NCI-H446 treated with DMSO at 0.1 percent for 48 hours (cell line): ENCODE results near the gene POLR1H.
A peak's percentile ranks its signal among the peaks of the same experiment; 100 is the strongest.

Source experiments
- DNase-seq: peaks from one replicate; lab custom pipeline; 2025; lab: John Stamatoyannopoulos, UW

The POLR1H gene

GRCh38 chr6:30062471-30063178, 1.6 kb downstream of the POLR1H start:
- no peak for DNase-seq

- no peak for DNase-seq
Observed at GRCh38 chr6:30063315-30063714, 2.2 kb downstream of the POLR1H start.

GRCh38 chr6:30066082-30066481, 5.0 kb downstream of the POLR1H start:
- DNase-seq: no peak

- DNase-seq: peak; percentile 99
Observed at GRCh38 chr6:30066577-30067459, 5.8 kb downstream of the POLR1H start, which contains the start of gene PPP1R11. TSS of gene PPP1R11 (plus strand) at chr6:30067198. CDS start at chr6:30067411, 213 bp downstream.

GRCh38 chr6:30067460-30068139, 6.5 kb downstream of the POLR1H start:
- no peak for DNase-seq

- no peak for DNase-seq
Observed at GRCh38 chr6:30071081-30071818, 10.2 kb downstream of the POLR1H start.

GRCh38 chr6:30071858-30072257, 10.8 kb downstream of the POLR1H start:
- DNase-seq: no peak

GRCh38 chr6:30073489-30074235, 12.6 kb downstream of the POLR1H start:
- no peak for DNase-seq

- no peak for DNase-seq
Observed at GRCh38 chr6:30074331-30075093, 13.4 kb downstream of the POLR1H start.

GRCh38 chr6:30075094-30075789, 14.2 kb downstream of the POLR1H start, which contains the start of gene RNF39:
TSS of gene RNF39 (minus strand) at chr6:30075769. CDS start at chr6:30075585, 184 bp downstream.
- no peak for DNase-seq

GRCh38 chr6:30075790-30076732, 15.0 kb downstream of the POLR1H start:
- no peak for DNase-seq

- DNase-seq: no peak
Observed at GRCh38 chr6:30077218-30077617, 16.2 kb downstream of the POLR1H start.

- DNase-seq: no peak
Observed at GRCh38 chr6:30087876-30088275, 26.8 kb downstream of the POLR1H start.

GRCh38 chr6:30091577-30092381, 30.7 kb downstream of the POLR1H start:
- no peak for DNase-seq

- DNase-seq: no peak
Observed at GRCh38 chr6:30092852-30093543, 31.9 kb downstream of the POLR1H start.

- no peak for DNase-seq
Observed at GRCh38 chr6:30093951-30094661, 33.0 kb downstream of the POLR1H start.
